NB4 (cell line): ENCODE results near the gene STRA6.

ENCODE experiments used
- DNase-seq: peaks from one replicate; pipeline ENCODE4 v3.0.0; 2010; ENCODE audit warnings: low read depth
- H3K4me3 ChIP-seq: one replicate; pipeline ENCODE4 v1.5.1; 2011; ENCODE audit warnings: mild to moderate bottlenecking, low read depth, low read length, moderate library complexity
- CTCF ChIP-seq: IDR thresholded peaks from one replicate; pipeline ENCODE4 v1.5.1; 2012; ENCODE audit warnings: low read depth, low read length
- MAX ChIP-seq: IDR thresholded peaks from 2 replicates; pipeline ENCODE4 v1.6.1; 2011; ENCODE audit warnings: low read depth, low read length
- MYC ChIP-seq: IDR thresholded peaks from 2 replicates; pipeline ENCODE4 v1.6.1; 2011; ENCODE audit warnings: low read depth, low read length
- POLR2A ChIP-seq: IDR thresholded peaks from 2 replicates; pipeline ENCODE4 v1.6.1; 2011; ENCODE audit warnings: mild to moderate bottlenecking; ENCODE audit not compliant: insufficient read length; ENCODE audit errors: extremely low read depth

The STRA6 gene

GRCh38 chr15:74194572-74195559 lies 7.7 kb downstream of the STRA6 start:
- no peak for DNase-seq
- H3K4me3 ChIP-seq = no peak overlapping the region
- TF ChIP-seq POLR2A (no peak), MAX (no peak), MYC (no peak), CTCF (no peak)

GRCh38 chr15:74193905-74194304 lies 8.7 kb downstream of the STRA6 start:
- no peak overlapping the region for H3K4me3 ChIP-seq
- no peak for TF ChIP-seq MYC
- no peak for TF ChIP-seq POLR2A
- TF ChIP-seq CTCF = no peak
- no peak for TF ChIP-seq MAX
- no peak for DNase-seq

GRCh38 chr15:74193299-74193718 lies 9.3 kb downstream of the STRA6 start:
- no peak for TF ChIP-seq MYC
- TF ChIP-seq MAX = no peak
- TF ChIP-seq POLR2A = no peak
- TF ChIP-seq CTCF = no peak
- no peak for DNase-seq
- H3K4me3 ChIP-seq = no peak overlapping the region

GRCh38 chr15:74192751-74193150 lies 9.8 kb downstream of the STRA6 start:
- TF ChIP-seq MYC (no peak), MAX (no peak), CTCF (no peak), POLR2A (no peak)
- DNase-seq = no peak

GRCh38 chr15:74191798-74192197 lies 10.8 kb downstream of the STRA6 start:
- TF ChIP-seq CTCF (no peak), MAX (no peak), POLR2A (no peak), MYC (no peak)
- no peak overlapping the region for H3K4me3 ChIP-seq
- no peak for DNase-seq

More at GRCh38 chr15:74192751-74193150, 9.8 kb downstream of the STRA6 start:
- H3K4me3 ChIP-seq = no peak overlapping the region
